Stimulated activated CD8-positive, alpha-beta memory T cell treated with anti-CD3 and anti-CD28 coated beads, Interleukin-12 subunit alpha, Interleukin-12 subunit beta, amount 100 ng/mL, for 4 hours (primary cell): ENCODE results near the gene PIH1D1.

ENCODE experiments used
- DNase-seq: peaks from one replicate; pipeline ENCODE4 v3.0.0-alpha.2; 2020; ENCODE audit warnings: low read depth

The PIH1D1 gene

DNA sequence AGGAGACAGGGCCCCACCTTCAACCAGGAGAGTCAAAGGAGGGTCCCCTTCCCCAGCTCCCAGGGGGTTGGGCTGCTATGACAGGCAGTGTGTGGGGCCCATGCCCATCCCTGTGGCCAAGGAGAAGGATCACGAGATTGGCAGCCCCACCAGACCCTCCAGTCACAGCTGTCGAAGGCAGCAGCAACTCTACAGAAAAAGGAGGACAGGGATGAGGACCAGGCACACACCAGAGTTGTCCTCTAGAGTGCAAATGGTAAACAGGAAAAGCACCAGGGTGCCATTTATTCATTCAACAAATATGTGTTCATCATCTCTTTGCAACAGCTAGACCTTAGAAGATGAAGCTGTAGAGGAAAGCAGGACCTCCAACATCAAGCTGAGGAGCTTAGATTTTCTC lies 32.4 kb downstream of the PIH1D1 start:
- no peak for DNase-seq

DNA sequence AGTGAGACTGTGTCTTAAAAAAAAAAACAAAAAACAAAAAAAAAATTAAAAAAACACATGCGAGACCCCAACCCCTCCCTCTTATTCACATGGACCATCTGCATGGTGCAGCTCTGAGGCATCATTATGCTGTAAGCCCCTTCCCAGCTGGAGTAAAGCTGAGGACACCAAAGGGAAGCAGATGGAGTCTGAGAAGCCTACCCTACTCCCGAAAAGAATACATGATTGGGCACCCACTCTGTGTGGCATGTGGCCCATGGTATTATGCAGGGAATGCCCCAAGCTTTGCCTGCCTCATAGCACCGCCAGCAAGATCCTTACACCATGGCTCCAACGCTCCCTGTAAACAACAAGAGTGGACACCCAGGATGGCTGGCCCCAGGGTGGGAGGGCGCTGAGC lies 33.1 kb downstream of the PIH1D1 start:
- no peak for DNase-seq

DNA sequence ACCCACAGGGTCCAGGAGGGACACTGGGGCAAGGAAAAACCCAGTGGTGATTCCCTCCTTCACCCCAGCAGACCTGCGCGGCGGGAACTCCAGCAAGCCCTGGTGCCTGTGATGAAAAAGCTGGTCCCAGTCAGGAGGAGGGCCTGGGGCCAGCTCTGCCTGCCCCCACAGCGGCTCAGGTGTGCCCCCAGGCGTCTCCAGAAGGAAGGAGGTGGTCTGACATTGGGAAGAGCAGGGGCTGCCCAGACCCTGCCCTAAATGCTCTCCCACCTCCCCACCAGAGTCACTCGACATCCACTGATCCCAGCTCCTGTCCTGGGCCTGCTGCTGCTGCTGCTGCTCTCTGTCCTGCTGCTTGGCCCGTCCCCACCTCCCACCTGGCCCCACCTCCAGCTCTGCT lies 34.5 kb downstream of the PIH1D1 start:
- DNase-seq, result no peak

DNA sequence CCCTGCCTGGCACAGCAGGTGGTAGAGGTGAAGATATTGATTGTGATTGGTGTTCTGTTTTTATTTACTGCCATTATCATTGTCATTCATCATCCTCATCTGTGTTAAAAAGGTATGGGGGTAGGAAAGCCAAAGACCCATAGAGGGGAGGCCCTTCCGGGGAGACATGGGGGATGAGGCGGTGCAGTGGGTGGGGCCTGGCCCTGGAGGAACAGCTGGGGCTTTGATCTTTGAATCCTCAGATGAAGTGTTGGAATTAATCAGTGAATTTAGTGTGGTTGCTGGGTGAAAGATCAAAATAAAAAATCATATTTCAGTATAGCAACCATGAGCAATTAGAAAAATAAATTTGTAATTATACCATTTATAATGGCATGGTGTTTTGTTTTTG lies 35.8 kb downstream of the PIH1D1 start:
- DNase-seq, result no peak

DNA sequence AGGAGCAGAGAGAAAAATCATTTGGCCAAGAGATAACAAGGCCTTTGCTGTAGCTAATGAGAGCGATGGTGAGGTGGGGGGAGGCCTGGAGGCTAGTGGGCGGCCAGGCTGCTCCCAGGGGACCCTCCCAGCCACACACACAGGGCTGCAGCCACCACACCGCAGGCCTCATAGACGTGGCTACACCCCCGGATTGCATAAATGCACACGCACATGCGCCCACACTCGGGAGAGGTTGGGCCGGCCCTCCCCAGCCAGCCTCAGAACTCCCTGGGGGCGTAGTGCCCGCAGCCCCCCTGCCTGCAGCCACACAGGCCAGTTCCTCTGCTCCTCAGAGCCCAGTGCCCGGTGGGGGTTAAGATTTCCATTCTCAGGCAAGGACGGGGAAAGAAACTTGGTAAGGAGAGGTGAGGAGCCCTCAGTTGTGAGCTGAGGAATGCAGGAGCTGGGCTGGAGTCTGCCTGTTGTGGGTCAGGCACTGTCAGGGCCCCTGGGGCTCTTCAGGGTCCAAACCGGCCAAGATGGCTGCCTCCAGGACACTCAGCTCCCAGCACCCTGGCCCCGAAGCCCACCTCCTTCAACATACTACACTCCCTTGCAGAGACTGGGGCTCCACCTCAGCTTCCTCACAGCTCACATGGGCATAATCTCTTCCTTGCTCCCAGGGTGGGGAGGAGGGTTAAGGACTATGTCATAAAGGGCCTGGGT lies 36.4 kb downstream of the PIH1D1 start:
- no peak for DNase-seq

DNA sequence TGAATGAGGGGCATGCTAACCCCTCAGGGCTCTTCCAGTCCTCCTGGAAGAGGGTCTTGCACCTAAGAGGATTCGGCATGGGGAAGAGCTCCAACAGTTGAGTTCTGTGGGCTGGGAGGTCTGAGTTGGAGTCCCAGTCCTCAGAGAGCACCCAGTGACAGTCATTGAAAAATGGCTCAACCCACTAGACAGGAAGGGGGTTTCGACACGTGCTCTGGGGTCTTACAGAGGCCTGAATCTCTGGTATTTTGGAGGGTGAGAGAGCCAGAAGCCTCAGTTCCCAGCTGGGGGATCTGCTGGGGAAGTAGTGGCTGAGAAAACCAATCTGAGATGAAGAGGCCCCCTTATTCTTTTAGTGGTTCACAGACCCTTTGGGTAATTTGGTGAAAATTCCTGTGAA lies 37.4 kb downstream of the PIH1D1 start:
- DNase-seq, result no peak

DNA sequence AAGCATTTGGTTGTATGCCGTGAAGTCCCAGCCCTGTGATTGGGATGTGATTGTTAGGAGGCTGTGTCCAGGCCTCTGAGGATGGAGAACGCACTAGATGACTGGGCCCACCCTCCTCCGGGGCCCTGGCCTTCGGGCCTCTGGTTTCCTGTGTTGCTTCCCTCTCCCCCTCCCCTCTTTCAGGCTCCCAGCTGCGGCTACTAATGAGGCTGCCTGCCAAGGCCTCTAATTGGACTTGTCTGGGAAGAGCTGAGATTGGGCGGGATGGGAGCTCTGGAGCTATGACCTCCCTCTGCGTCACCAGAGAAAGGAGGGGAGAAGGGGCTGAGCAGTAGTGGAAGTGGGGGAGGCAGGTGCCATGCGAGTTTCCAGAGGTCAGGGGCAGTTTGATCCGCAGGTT lies 38.3 kb downstream of the PIH1D1 start:
- no peak for DNase-seq

DNA sequence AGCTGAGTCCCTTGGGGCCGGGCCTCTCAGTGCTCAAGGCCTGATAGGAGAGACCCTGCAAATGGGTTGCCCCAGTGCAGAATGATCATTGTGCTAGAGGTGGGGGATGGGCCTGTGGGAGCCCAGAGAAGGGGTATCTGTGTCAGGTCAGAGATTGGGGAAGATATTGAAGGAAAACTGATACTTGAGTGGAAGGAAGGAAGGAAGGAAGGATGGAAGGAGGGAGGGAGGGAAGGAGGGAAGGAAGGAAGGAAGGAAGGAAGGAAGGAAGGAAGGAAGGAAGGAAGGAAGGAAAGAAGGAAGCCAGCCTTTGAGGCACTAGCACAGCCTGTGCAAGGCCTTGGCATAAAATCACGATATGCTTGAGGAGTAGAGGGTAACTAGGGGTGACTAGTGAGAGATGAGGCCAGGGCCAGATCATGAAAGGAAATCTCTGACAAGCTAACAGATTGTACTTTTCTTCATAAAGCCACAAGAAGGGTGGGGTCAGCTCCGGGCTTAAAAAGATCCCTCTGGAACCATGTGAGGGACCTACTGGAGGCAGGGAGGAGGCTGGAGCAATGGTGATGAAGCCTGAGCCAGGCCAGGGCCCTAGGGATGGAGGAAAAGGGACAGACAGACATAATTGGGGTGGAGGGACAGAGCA lies 39.8 kb downstream of the PIH1D1 start:
- no peak for DNase-seq

DNA sequence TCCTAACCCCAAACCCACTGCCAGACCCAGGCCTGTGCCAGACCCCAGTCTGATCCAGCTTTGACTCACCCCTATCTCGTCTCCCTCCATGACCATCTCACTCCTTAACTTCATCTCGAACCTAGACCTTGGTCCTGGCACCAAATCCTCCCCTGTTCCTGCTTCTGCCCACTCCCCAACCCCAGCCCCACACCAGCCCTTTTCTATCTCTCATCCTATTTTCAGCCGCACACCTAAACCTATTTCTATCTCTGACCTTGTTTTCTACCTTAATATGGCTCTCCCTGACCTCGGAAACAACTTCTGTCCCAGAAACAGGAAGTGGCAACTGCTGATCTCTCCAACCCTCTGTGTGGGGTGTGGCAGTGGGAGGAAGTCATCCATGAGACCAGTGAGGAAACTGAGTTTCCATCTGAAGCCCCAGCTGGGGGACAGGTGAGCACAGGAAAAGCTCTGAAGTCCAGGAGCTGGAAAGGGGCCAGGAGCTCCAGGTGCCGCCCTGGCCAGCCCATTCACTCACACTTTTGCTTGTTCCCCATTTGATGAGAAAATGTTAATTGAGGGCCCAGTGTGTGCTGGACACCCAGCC lies 42.1 kb downstream of the PIH1D1 start:
- DNase-seq, result no peak

DNA sequence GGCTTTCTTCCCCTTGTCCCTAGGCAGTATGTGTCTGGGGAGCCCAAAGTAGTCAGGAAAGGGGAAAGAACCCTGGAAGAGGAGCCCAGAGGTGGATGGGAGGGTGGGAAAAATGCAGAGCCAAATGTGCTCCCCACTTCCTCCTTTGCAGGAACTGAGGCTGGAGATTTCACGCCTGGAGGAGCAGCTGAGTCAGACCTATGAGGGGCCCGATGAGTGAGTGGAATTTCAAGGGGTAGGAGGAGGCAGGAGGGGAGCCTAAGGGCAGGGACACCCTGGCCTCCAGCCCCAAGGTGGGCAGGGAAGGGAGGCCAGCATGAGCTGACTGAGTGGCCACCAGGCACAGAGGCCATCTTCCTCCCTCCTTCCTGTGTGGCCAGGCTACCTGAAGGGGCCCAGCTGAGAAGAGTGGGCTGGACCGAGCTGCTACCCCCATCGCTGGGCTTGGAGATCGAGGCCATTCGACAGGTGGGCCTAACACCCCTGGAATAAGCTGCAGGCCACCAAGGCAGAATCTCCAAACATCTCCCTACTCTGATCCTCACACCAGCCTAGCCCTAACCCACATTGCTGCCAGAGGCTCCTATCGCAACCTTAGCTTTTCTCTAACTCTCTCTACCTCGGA lies 42.7 kb downstream of the PIH1D1 start:
- DNase-seq, result no peak

DNA sequence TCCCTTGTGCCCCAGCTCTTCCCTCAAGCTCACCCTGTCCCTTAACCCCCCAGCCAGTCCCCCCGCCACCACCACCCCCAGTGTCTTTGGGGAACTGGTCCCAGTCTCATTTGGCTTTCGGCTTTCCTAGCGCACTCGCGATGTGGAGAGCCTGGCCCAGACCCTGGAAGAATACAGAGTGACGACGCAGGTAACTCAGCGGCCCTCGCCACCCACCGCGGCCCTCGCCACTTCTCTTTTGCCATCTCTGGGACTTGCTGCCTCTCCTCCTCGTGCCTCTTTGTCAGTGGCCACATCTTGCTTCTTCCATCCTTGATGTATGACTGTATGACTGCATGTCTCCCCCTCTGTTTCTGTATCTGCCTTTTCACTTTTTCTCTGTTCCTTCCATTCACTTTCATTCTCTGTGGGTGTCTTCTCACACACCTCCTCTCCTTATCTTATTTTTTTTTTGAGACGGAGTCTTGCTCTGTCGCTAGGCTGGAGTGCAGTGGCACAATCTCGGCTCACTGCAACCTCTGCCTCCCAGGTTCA lies 44.1 kb downstream of the PIH1D1 start:
- no peak for DNase-seq

DNA sequence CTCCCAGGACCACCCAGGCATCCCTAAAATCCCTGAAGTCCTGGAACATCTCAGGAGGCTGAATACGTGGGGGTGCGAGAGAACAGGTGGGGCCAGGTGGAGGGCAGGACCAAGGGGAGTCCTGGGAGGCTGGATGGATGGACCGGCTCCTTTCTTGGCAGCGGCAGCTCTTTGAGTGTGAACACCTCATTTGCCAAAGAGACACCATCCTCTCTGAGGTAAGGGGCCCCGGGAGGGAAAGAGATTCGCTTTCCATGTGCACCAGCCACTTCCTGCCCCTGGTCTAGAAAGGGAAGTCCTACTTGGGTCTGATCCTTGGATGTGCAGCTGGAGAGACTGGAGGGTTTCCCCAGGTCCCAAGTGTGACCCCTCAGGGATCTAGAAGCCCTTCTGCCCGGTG lies 44.5 kb downstream of the PIH1D1 start:
- DNase-seq, result no peak

DNA sequence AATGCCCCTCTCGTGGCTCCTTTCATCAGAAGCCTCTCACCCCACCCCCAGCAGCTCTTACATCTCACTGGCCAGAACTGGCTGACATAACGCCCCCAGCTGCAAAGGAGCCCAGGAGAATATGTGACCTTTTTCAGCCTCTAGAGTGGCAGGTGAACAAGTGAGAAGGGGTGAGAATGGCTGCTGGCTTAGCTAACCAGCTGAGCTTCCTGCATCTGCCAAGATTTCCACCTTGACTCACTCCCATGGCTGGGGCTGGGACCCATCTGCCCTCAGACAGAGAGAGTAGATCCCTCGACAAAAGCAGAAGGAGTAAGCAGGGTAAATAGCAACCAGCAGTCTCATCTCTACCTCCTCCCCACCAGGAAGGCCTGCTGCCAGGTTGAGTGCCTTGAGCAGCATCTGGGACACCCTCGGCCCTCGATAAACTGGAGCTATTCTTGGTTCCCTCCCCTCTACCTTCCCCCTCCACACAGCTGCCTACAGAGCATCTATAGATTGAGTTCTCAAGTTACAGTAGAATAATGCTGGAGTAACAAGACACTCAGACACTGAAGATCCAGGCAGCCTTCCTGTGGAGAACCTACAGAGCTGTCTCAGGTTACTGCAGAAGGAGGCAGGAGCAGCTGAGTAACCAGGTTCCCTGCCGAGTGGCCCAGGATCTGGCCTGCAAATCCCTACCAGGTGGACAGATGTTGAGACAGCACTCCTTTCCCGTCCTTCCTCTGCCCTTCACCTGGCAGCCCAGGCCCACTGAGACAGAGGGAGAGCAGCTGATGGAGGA lies 48.0 kb downstream of the PIH1D1 start:
- no peak for DNase-seq

DNA sequence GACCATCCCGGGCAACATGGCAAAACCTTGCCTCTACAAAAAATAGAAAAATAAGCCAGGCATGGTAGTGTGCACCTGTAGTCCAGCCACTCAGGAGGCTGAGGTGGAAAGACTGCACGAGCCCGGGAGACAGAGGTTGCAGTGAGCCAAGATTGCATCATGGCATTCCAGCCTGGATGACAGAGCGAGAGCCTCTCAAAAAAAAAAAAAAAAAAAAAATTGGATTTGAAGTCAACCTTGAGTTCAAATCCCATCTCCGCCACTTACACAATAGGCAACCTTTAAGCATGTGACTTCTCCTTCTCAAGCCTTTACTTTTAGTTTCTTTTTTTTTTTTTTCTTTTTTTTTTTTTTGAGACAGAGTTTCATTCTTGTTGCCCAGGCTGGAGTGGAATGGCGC lies 51.6 kb downstream of the PIH1D1 start:
- no peak for DNase-seq

DNA sequence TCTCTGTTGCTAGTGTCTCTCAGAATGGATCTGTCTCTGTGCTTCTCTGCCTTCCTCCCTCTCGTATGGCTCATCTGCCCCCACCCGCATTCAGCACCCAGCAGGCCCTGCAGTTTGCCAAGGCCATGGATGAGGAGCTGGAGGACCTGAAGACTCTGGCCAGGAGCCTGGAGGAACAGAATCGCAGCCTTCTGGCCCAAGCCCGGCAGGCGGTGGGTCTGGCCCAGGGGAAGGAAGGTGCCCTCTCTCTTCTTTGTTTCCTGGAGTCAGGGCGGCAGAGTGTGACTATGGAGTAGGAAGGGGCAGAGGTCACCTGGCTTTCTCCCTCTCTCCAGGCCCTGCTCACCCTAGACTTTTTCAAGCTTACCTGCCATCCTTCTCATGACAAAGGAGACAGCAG lies 52.7 kb downstream of the PIH1D1 start:
- DNase-seq, result no peak

DNA sequence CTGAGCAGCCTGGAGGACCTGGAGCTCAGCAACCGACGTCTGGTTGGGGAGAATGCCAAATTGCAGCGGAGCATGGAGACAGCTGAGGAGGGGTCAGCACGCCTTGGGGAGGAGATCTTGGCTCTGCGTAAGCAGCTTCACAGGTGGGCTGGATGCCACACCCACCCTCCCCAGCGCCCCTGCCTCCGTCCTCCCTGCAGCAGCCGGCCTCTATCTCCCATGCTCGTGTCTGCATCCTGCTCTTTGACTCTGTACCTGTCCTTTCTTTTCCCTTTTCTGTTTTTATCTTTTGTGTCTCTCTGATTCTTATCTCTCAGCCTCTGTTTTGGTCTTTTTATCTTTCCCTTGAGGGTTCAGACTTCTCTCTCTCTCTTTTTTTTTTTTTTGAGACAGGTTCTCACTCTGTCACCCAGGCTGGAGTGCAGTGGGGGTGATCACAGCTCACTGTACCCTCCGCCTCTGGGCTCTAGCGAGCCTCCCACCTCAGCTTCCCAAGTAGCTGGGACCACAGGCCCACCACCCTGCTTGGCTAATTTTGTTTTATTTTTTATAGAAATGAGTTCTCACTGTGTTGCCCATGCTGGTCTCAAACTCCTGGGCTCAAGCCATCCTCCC lies 53.5 kb downstream of the PIH1D1 start:
- DNase-seq, result no peak

DNA sequence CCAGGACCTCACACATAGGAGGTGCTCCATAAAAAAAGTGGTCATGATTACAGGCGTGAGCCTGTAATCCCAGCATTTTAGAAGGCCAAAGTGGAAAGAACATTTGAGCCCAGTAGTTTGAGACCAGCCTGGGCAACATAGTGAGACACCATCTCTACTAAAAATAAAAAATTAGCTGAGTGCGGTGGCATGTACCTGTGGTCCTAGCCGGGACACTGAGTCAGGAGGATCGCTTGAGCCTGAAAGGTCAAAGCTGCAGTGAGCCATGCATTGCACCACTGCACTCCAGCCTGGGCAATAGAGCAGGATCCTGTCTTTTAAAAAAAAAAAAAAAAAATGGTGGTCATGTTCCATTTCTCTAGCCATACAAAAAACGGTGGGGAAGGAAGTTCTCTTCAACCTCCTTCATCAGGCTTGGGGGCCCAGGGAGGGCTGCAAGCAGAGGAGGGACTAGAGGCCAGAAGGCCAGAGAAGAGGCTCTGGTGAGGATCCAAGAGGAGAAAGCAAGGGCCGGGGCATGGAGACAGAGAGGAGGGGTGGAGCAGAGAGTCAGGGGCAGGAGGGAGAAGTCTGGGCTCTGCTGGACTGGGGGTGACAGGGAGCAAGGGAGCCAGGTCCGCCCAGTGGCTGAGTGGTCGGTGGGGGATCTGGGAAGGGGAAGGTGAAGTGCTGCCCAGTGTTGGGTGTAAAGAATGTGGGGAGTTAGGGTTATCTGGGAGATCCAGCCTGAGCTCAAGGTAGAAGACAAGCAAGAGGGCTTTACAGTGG lies 54.7 kb downstream of the PIH1D1 start:
- no peak for DNase-seq
